ENCODE results near the gene PLEKHG3. TPM values are rescaled to one million over a fixed set of nuclear protein-coding genes. Genes with fewer than 3 reads are reported as not detected.

The PLEKHG3 gene
- total RNA-seq, 2 donors from 2014 or later, result 78.8 to 106 TPM

DNA sequence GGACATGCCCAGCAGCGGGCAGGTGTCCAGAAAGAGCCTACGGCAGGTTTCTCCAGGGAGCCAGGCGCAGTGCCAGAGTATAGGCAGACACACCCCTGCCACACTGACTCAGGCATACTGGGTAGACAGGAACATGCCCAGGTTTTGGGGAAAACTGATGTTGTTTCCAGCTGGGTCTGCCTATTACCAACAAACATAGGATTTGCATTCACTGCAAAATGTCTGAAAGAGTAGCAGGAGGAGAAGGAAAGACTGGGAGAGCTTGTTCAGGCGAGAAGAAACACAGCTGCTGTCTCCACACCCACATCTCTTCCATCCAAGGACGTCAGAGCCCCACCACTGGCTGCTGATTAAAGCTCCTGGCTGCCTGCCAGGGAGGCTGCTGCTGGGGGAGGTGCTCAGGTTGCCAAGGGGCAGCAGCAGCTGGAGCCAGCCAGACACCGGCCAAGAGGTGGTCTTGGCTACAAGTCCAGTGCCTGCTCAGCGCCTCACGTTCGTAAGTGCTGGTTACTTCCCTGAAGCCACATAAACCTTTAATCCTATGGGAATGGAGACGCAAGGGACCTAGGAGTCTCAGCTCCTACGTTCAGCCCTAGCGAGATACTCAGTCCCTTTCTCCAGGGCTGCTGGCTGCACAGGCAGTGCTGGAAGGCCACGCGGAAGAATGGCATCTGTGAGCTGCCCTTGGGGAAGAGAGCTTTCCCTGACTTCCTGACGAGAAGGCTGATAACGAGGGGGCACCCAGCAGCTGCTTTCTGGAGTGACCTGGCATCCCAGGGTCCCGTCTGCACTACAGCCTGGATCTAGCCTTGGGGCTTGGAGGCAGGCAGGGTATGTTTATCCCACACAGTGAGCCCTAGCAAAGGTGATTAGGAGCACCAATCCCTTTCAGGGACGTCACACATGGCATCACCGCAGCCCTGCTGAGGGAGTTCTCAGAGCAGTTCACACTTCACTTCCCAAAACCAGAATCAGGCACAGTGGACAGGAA, 58.1 kb downstream of the PLEKHG3 start:
- Histone ChIP-seq H3K9ac (ENCODE audit: low read depth in 2 of 2, low read length in 2 of 2) (peak overlapping the region in 1 of 2 donors; percentile 54), H3K36me3 (no peaks in the 10 kb centered on the region), H3K4me3 (no peak overlapping the region), H3K27ac (peak overlapping the region; percentile 37), H3K27me3 (no peaks in the 10 kb centered on the region), H3K9me3 (no peaks in the 10 kb centered on the region), H3K4me1 (peaks cover 22% of the 10 kb centered on the region)
- intact Hi-C loops (cut with DNase I), result loop anchor here (2.0 kb wide), 1 partner anchor 90 kb away; no protein-coding TSS in a partner anchor
- TF ChIP-seq, protein P1, sequence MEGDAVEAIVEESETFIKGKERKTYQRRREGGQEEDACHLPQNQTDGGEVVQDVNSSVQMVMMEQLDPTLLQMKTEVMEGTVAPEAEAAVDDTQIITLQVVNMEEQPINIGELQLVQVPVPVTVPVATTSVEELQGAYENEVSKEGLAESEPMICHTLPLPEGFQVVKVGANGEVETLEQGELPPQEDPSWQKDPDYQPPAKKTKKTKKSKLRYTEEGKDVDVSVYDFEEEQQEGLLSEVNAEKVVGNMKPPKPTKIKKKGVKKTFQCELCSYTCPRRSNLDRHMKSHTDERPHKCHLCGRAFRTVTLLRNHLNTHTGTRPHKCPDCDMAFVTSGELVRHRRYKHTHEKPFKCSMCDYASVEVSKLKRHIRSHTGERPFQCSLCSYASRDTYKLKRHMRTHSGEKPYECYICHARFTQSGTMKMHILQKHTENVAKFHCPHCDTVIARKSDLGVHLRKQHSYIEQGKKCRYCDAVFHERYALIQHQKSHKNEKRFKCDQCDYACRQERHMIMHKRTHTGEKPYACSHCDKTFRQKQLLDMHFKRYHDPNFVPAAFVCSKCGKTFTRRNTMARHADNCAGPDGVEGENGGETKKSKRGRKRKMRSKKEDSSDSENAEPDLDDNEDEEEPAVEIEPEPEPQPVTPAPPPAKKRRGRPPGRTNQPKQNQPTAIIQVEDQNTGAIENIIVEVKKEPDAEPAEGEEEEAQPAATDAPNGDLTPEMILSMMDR (IDR thresholded peaks at IDR 0.05), result no peak
- DNase-seq, result peak; percentile 89

- Histone ChIP-seq H3K4me1 (peaks cover 16% of the 10 kb centered on the region), H3K36me3 (no peaks in the 10 kb centered on the region), H3K9me3 (no peaks in the 10 kb centered on the region), H3K27ac (no peak overlapping the region), H3K9ac (ENCODE audit: low read depth in 2 of 2, low read length in 2 of 2) (no peak overlapping the region), H3K4me3 (no peak overlapping the region), H3K27me3 (no peaks in the 10 kb centered on the region)
- intact Hi-C loops (cut with DNase I), result loop anchor here (2.0 kb wide), 1 partner anchor 90 kb away; no protein-coding TSS in a partner anchor
- DNase-seq, result no peak
- TF ChIP-seq, protein P1 (IDR thresholded peaks at IDR 0.05), result no peak
Observed at GRCh38 chr14:64763085-64763782, 59.0 kb downstream of the PLEKHG3 start.

DNA sequence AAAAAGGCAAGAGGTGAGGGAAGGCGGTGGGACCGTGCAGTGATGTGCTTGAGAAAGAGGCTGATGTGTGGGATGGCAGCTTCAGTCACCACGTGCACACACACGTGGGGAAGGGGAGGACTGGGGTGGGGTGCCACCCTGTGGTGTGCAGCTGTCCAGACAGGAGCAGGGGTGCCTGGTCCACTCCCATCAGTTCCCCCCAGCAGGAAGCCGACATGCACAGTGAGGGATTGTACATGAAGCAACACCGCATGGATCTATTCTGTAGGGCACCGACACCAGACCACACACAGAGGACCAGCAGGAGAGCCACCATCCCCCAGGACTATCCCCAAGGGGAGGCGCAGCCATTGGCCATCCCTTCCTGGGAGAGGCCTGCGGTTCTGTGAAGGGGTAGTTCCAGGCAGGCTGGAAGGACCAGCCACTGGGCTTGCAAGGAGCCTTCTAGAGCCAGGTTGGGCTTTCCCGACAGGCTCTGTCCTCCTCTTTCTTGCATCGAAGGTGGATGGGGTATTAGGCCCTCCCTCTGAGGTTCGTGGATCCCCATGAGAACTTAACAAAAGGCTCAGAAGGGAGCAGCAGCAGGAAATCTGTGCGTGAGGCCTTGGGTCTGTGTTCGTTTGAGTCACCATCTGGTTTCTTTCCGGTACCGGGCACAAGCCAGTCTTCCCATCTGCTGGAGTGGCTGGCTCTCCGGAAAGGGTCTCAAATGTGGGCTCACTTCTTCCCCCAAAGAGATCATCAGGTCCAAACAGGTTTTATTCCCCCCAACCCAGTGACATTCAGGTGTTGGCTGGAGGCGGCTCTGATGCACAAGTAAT, 59.8 kb downstream of the PLEKHG3 start:
- TF ChIP-seq, protein P1 (IDR thresholded peaks at IDR 0.05), result no peak
- no peak for DNase-seq

GRCh38 chr14:64764641-64765520, 60.7 kb downstream of the PLEKHG3 start:
- intact Hi-C loops (cut with DNase I), result no loop called here
- peaks cover 14% of the 10 kb centered on the region for H3K4me1 ChIP-seq
- H3K36me3 ChIP-seq, result no peaks in the 10 kb centered on the region
- H3K9me3 ChIP-seq, result no peaks in the 10 kb centered on the region
- no peak overlapping the region for H3K27ac ChIP-seq
- TF ChIP-seq, protein P1 (IDR thresholded peaks at IDR 0.05), result peak; percentile 85
- H3K27me3 ChIP-seq, result no peaks in the 10 kb centered on the region
- DNase-seq, result peak; percentile 77
- no peak overlapping the region for H3K4me3 ChIP-seq
- peak overlapping the region in 1 of 2 donors; percentile 28 for H3K9ac ChIP-seq (ENCODE audit: low read depth in 2 of 2, low read length in 2 of 2)

More for the DNA sequence above, 59.8 kb downstream of the PLEKHG3 start:
- Histone ChIP-seq H3K27ac (no peak overlapping the region), H3K9ac (ENCODE audit: low read depth in 2 of 2, low read length in 2 of 2) (peak overlapping the region in 1 of 2 donors; percentile 28), H3K9me3 (no peaks in the 10 kb centered on the region), H3K4me1 (peaks cover 14% of the 10 kb centered on the region), H3K27me3 (no peaks in the 10 kb centered on the region), H3K36me3 (no peaks in the 10 kb centered on the region), H3K4me3 (no peak overlapping the region)
- intact Hi-C loops (cut with DNase I), result loop anchor here (2.0 kb wide), 1 partner anchor 91 kb away; no protein-coding TSS in a partner anchor
